Fibroblast of mammary gland (primary cell): Measurements from ENCODE around the gene ATP5IF1.

Experiments used
- DNase-seq: peaks from one replicate; pipeline ENCODE4 v3.0.0-alpha.2; 2010; ENCODE audit warnings: low read depth
- H3K4me3 ChIP-seq: 2 replicates; pipeline ENCODE4 v1.5.1; 2011; ENCODE audit warnings: low read depth, mild to moderate bottlenecking, low read length, moderate library complexity; ENCODE audit not compliant: control insufficient read depth
- CTCF ChIP-seq: conservative IDR thresholded peaks from 2 replicates; pipeline ENCODE4 v1.5.1; 2011; ENCODE audit warnings: low read depth, low read length, inconsistent platforms; ENCODE audit not compliant: control insufficient read depth, insufficient read depth

ATP5IF1 gene

DNA sequence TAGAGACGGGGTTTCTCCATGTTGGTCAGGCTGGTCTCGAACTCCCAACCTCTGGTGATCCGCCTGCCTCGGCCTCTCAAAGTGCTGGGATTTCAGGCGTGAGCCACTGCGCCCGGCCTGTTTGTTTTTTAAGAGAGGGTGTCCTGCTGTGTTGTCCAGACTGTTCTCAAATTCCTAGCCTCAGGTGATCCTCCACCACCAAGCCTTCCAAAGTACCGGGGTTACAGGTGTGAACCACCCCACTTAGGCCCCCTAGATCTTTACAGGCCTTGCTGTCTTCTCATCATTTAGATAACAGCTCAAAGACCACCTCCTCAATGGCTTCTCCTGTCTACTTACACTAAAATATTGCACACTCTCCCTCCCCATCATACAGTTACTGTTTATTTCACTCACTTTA lies 29.7 kb downstream of the ATP5IF1 start:
- H3K4me3 ChIP-seq: no peak overlapping the region
- TF ChIP-seq CTCF: no peak
- DNase-seq: no peak

- no peak for DNase-seq
- no peak overlapping the region for H3K4me3 ChIP-seq
- TF ChIP-seq CTCF: no peak
These were observed 31.0 kb downstream of the ATP5IF1 start for GRCh38 chr1:28266920-28267322.

DNA sequence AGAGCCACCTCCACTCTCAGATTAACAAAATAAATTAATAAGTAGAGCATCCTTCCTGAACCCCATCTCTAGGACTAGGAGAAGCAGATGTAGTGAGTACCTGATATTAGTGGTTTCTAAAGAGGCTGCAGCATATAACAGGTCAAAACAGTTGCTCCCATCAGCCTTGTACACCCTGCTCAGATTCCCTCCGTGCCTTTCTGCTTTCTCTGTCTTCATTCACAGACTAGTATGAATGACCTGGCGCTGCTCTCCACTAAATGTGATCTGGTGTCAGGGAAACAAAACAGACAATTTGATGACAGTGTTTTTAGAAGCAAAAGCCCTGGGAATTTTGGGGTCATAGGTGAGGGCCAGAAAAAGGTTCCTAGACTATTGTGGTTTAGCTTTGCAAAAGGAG lies 31.7 kb downstream of the ATP5IF1 start:
- no peak for DNase-seq
- H3K4me3 ChIP-seq: no peak overlapping the region
- TF ChIP-seq CTCF: no peak

- no peak for TF ChIP-seq CTCF
- no peak for DNase-seq
- H3K4me3 ChIP-seq: no peak overlapping the region
These were observed 33.6 kb downstream of the ATP5IF1 start for GRCh38 chr1:28269529-28269928.

GRCh38 chr1:28272215-28272852 lies 36.4 kb downstream of the ATP5IF1 start:
- no peak overlapping the region for H3K4me3 ChIP-seq
- TF ChIP-seq CTCF: no peak
- no peak for DNase-seq

DNA sequence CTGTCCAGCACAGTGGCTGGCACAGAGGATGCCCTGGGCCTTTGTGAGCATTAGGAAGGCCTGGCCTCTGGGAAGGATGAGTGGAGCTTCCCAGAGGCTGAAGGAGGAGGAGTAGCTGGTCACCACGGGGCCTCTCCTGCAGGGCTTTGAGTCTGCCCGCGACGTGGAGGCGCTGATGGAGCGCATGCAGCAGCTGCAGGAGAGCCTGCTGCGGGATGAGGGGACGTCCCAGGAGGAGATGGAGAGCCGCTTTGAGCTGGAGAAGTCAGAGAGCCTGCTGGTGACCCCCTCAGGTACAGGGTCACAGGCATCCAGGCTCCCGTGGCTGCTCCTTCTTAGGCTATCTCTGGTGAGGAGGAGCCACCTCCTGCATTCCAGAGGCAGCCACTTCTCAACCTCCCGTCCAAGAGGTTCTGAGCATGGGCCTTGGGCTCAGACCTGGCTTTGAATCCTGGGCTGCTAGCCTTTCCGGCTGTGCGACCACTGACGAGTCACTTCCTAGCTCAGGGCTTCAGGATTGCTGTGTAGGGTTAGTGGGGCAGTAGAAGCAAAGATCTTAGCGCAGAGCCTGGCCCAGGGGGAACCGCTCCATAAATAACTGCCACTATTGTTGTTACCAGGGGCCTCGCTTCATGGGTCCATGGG lies 37.4 kb downstream of the ATP5IF1 start:
- no peak overlapping the region for H3K4me3 ChIP-seq
- no peak for DNase-seq
- TF ChIP-seq CTCF: no peak
